Measurements from ENCODE around the gene MZB1.
"Not testable (repeated sequence)": the region's sequence is repeated elsewhere in the genome, so short reads cannot be mapped to it uniquely, and the experiment has no call there.

Gene MZB1

GRCh38 chr5:139392678-139393496 lies 3.2 kb upstream of the MZB1 start:
- WGBS, 2 experiments: 1 to 2% methylated on average over 77 of the region's 77 CpGs
- Histone ChIP-seq H3K4me3 (ENCODE audit: insufficient read depth, low read depth, low read length) (peak overlapping the region; percentile 40), H3K27me3 (ENCODE audit: control insufficient read depth, insufficient read depth, low read length, poor library complexity, severe bottlenecking) (peaks cover 53% of the 10 kb centered on the region), H3K27ac (ENCODE audit: insufficient read depth, low read depth, low read length, poor library complexity, severe bottlenecking) (no peak overlapping the region), H3K9me3 (ENCODE audit: control insufficient read depth, low read length) (no peaks in the 10 kb centered on the region), H3K36me3 (ENCODE audit: control insufficient read depth, insufficient read depth, low read length) (no peaks in the 10 kb centered on the region), H3K4me1 (ENCODE audit: control insufficient read depth, insufficient read depth, low read length) (peaks cover 6% of the 10 kb centered on the region)

GRCh38 chr5:139392324-139392677 lies 2.6 kb upstream of the MZB1 start:
- H3K9me3 ChIP-seq (ENCODE audit: control insufficient read depth, low read length): no peaks in the 10 kb centered on the region
- H3K4me3 ChIP-seq (ENCODE audit: insufficient read depth, low read depth, low read length): peak overlapping the region; percentile 40
- peaks cover 53% of the 10 kb centered on the region for H3K27me3 ChIP-seq (ENCODE audit: control insufficient read depth, insufficient read depth, low read length, poor library complexity, severe bottlenecking)
- no peaks in the 10 kb centered on the region for H3K36me3 ChIP-seq (ENCODE audit: control insufficient read depth, insufficient read depth, low read length)
- H3K4me1 ChIP-seq (ENCODE audit: control insufficient read depth, insufficient read depth, low read length): peaks cover 7% of the 10 kb centered on the region
- no peak overlapping the region for H3K27ac ChIP-seq (ENCODE audit: insufficient read depth, low read depth, low read length, poor library complexity, severe bottlenecking)
- 20 to 21% methylated on average over 36 of the region's 36 CpGs for WGBS, 2 experiments

- Histone ChIP-seq H3K27me3 (ENCODE audit: control insufficient read depth, insufficient read depth, low read length, poor library complexity, severe bottlenecking) (peaks cover 53% of the 10 kb centered on the region), H3K4me3 (ENCODE audit: insufficient read depth, low read depth, low read length) (no peak overlapping the region)
Measured at GRCh38 chr5:139391570-139392323, 2.0 kb upstream of the MZB1 start.

GRCh38 chr5:139390639-139391569 lies 1.2 kb upstream of the MZB1 start:
- Histone ChIP-seq H3K4me3 (ENCODE audit: insufficient read depth, low read depth, low read length) (no peak overlapping the region), H3K27ac (ENCODE audit: insufficient read depth, low read depth, low read length, poor library complexity, severe bottlenecking) (no peak overlapping the region), H3K4me1 (ENCODE audit: control insufficient read depth, insufficient read depth, low read length) (peaks cover 7% of the 10 kb centered on the region), H3K27me3 (ENCODE audit: control insufficient read depth, insufficient read depth, low read length, poor library complexity, severe bottlenecking) (peaks cover 49% of the 10 kb centered on the region), H3K9me3 (ENCODE audit: control insufficient read depth, low read length) (no peaks in the 10 kb centered on the region), H3K36me3 (ENCODE audit: control insufficient read depth, insufficient read depth, low read length) (no peaks in the 10 kb centered on the region)
- WGBS, 2 experiments: 89 to 91% methylated on average over 10 of the region's 10 CpGs

More at GRCh38 chr5:139391570-139392323, 2.0 kb upstream of the MZB1 start:
- H3K4me1 ChIP-seq (ENCODE audit: control insufficient read depth, insufficient read depth, low read length): peaks cover 7% of the 10 kb centered on the region
- WGBS, 2 experiments: 73% methylated on average over 31 to 33 of the region's 33 CpGs
- no peak overlapping the region for H3K27ac ChIP-seq (ENCODE audit: insufficient read depth, low read depth, low read length, poor library complexity, severe bottlenecking)
- H3K36me3 ChIP-seq (ENCODE audit: control insufficient read depth, insufficient read depth, low read length): no peaks in the 10 kb centered on the region
- no peaks in the 10 kb centered on the region for H3K9me3 ChIP-seq (ENCODE audit: control insufficient read depth, low read length)

GRCh38 chr5:139388198-139388821 lies 1.4 kb downstream of the MZB1 start:
- no peaks in the 10 kb centered on the region for H3K9me3 ChIP-seq (ENCODE audit: control insufficient read depth, low read length)
- H3K27me3 ChIP-seq (ENCODE audit: control insufficient read depth, insufficient read depth, low read length, poor library complexity, severe bottlenecking): peaks cover 23% of the 10 kb centered on the region
- H3K4me3 ChIP-seq (ENCODE audit: insufficient read depth, low read depth, low read length): no peak overlapping the region
- no peak overlapping the region for H3K27ac ChIP-seq (ENCODE audit: insufficient read depth, low read depth, low read length, poor library complexity, severe bottlenecking)
- no peaks in the 10 kb centered on the region for H3K36me3 ChIP-seq (ENCODE audit: control insufficient read depth, insufficient read depth, low read length)
- 56 to 61% methylated on average over 8 of the region's 8 CpGs for WGBS, 2 experiments
- peaks cover 7% of the 10 kb centered on the region for H3K4me1 ChIP-seq (ENCODE audit: control insufficient read depth, insufficient read depth, low read length)

- H3K36me3 ChIP-seq (ENCODE audit: control insufficient read depth, insufficient read depth, low read length): no peaks in the 10 kb centered on the region
- peaks cover 17% of the 10 kb centered on the region for H3K27me3 ChIP-seq (ENCODE audit: control insufficient read depth, insufficient read depth, low read length, poor library complexity, severe bottlenecking)
- peaks cover 7% of the 10 kb centered on the region for H3K4me1 ChIP-seq (ENCODE audit: control insufficient read depth, insufficient read depth, low read length)
- 89% methylated on average over 10 of the region's 10 CpGs for WGBS, 2 experiments
- H3K9me3 ChIP-seq (ENCODE audit: control insufficient read depth, low read length): no peaks in the 10 kb centered on the region
- H3K4me3 ChIP-seq (ENCODE audit: insufficient read depth, low read depth, low read length): no peak overlapping the region
- no peak overlapping the region for H3K27ac ChIP-seq (ENCODE audit: insufficient read depth, low read depth, low read length, poor library complexity, severe bottlenecking)
Measured at GRCh38 chr5:139387611-139388197, 2.0 kb downstream of the MZB1 start.

GRCh38 chr5:139386956-139387355 lies 2.8 kb downstream of the MZB1 start:
- not testable (repeated sequence) for H3K4me3 ChIP-seq (ENCODE audit: insufficient read depth, low read depth, low read length); H3K36me3 ChIP-seq (ENCODE audit: control insufficient read depth, insufficient read depth, low read length); H3K27ac ChIP-seq (ENCODE audit: insufficient read depth, low read depth, low read length, poor library complexity, severe bottlenecking); H3K27me3 ChIP-seq (ENCODE audit: control insufficient read depth, insufficient read depth, low read length, poor library complexity, severe bottlenecking); H3K4me1 ChIP-seq (ENCODE audit: control insufficient read depth, insufficient read depth, low read length); H3K9me3 ChIP-seq (ENCODE audit: control insufficient read depth, low read length)
- 93 to 94% methylated on average over 10 of the region's 10 CpGs for WGBS, 2 experiments

- Histone ChIP-seq H3K27ac (ENCODE audit: insufficient read depth, low read depth, low read length, poor library complexity, severe bottlenecking) (no peak overlapping the region), H3K9me3 (ENCODE audit: control insufficient read depth, low read length) (no peaks in the 10 kb centered on the region), H3K4me1 (ENCODE audit: control insufficient read depth, insufficient read depth, low read length) (peaks cover 7% of the 10 kb centered on the region), H3K27me3 (ENCODE audit: control insufficient read depth, insufficient read depth, low read length, poor library complexity, severe bottlenecking) (peaks cover under 1% of the 10 kb centered on the region), H3K4me3 (ENCODE audit: insufficient read depth, low read depth, low read length) (no peak overlapping the region), H3K36me3 (ENCODE audit: control insufficient read depth, insufficient read depth, low read length) (no peaks in the 10 kb centered on the region)
- 91% methylated on average over 4 to 5 of the region's 5 CpGs for WGBS, 2 experiments
Measured at GRCh38 chr5:139386050-139386438, 3.7 kb downstream of the MZB1 start.
